GM13976 (cell line): ENCODE results near the gene UBTD1.

Experiments
- DNase-seq: peaks from one replicate; pipeline ENCODE4 v3.0.0; 2012; ENCODE audit warnings: low spot score
- in situ Hi-C: fragments of 300-500 bp; cut with MboI; formaldehyde crosslinking; loops from one replicate; pipeline ENCODE4 v1.12.0; 2022; ENCODE audit warnings: low sequenced_read_pairs, mixed read lengths, inconsistent platforms; ENCODE audit not compliant: unreplicated experiment
- TF ChIP-seq, protein P1 (sequence below): IDR thresholded peaks from 2 replicates; pipeline ENCODE4 v1.5.1; 2012; ENCODE audit warnings: borderline replicate concordance, mild to moderate bottlenecking; ENCODE audit not compliant: insufficient read depth; ENCODE audit errors: extremely low read depth, missing control alignments, control extremely low read depth

UBTD1 gene

GRCh38 chr10:97542169-97543024 lies 43.7 kb downstream of the UBTD1 start:
- TF ChIP-seq, protein P1, sequence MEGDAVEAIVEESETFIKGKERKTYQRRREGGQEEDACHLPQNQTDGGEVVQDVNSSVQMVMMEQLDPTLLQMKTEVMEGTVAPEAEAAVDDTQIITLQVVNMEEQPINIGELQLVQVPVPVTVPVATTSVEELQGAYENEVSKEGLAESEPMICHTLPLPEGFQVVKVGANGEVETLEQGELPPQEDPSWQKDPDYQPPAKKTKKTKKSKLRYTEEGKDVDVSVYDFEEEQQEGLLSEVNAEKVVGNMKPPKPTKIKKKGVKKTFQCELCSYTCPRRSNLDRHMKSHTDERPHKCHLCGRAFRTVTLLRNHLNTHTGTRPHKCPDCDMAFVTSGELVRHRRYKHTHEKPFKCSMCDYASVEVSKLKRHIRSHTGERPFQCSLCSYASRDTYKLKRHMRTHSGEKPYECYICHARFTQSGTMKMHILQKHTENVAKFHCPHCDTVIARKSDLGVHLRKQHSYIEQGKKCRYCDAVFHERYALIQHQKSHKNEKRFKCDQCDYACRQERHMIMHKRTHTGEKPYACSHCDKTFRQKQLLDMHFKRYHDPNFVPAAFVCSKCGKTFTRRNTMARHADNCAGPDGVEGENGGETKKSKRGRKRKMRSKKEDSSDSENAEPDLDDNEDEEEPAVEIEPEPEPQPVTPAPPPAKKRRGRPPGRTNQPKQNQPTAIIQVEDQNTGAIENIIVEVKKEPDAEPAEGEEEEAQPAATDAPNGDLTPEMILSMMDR: no peak
- in situ Hi-C loops: no loop called here
- DNase-seq: no peak

GRCh38 chr10:97543025-97543546 lies 44.4 kb downstream of the UBTD1 start:
- no peak for DNase-seq
- in situ Hi-C loops: no loop called here
- TF ChIP-seq, protein P1: no peak

- in situ Hi-C loops: no loop called here
- TF ChIP-seq, protein P1: no peak
- no peak for DNase-seq
These were observed 47.9 kb downstream of the UBTD1 start for GRCh38 chr10:97546456-97547270.

GRCh38 chr10:97547271-97547600 lies 48.5 kb downstream of the UBTD1 start:
- TF ChIP-seq, protein P1: no peak
- in situ Hi-C loops: no loop called here
- DNase-seq: no peak

GRCh38 chr10:97547962-97548361 lies 49.2 kb downstream of the UBTD1 start:
- in situ Hi-C loops: no loop called here
- TF ChIP-seq, protein P1: no peak
- DNase-seq: no peak

DNA sequence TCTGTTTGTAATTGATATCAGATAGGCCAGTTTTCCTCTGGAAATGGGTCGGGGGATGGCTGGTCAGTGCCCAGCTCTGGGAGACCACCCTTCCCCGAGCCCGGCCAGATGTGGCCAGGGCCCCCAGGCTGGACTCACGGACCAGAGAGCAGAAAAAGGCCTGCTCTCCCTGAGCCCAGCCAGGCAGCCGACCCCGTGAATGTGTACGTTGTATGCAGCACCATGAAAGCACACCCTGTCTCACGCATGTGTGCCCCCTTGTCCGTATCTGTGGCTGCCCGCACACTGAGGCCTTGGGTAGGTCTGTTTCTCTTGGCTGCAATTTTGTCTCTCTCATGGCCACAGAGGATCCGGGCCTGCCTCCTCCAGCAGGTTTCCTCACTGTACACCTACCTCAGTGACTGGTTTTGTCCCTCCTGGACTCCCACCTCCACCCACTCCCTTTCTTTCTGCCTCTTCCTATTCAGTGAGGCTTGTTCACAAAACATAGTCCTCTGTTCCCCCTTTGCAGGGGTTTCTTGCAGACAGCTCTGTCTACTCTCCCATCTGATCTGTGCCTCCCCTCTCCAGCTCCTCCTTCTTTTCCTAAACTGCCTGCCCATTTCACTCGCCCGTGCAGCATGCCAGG lies 50.2 kb downstream of the UBTD1 start:
- in situ Hi-C loops: no loop called here
- no peak for DNase-seq
- TF ChIP-seq, protein P1: no peak
